HEK293 (cell line): ENCODE data around the gene PTPRJ.

ENCODE experiments used
- CTCF ChIA-PET: fragments of 350-600 bp; formaldehyde crosslinking; extraction: SDS; loops from one replicate; lab custom pipeline; 2021; ENCODE audit warnings: antibody characterized with exemption; lab: Yijun Ruan, JAX
- POLR2A ChIA-PET: fragments of 300-600 bp; formaldehyde crosslinking; extraction: SDS; loops from one replicate; lab custom pipeline; 2020; ENCODE audit warnings: antibody characterized with exemption, inconsistent platforms; lab: Yijun Ruan, JAX
- H3K27ac ChIP-seq: fragments of 200-500 bp; sonication (Bioruptor generic); 2 replicates; pipeline ENCODE4 v1.5.1; 2014; ENCODE audit warnings: low read depth, low read length, control low read depth, inconsistent platforms; ENCODE audit errors: extremely low read depth
- H3K36me3 ChIP-seq, 2 experiments: fragments of 200-500 bp in 1 of 2; sonication (Bioruptor generic) in 1 of 2; 1 replicate in 1 of 2; 2 replicates in 1 of 2; pipeline ENCODE4 v1.5.1; 2014 to 2017; ENCODE audit warnings: inconsistent platforms in 2 of 2, low read length in 2 of 2; ENCODE audit not compliant: control insufficient read depth in 2 of 2, insufficient read depth in 1 of 2
- H3K4me1 ChIP-seq: fragments of 200-500 bp; sonication (Bioruptor generic); 2 replicates; pipeline ENCODE4 v1.5.1; 2014; ENCODE audit warnings: mild to moderate bottlenecking, low read length, inconsistent platforms; ENCODE audit not compliant: control insufficient read depth, insufficient read depth
- H3K4me3 ChIP-seq: 2 replicates; pipeline ENCODE4 v1.5.1; 2011; ENCODE audit warnings: low read depth, mild to moderate bottlenecking, control low read depth, low read length, moderate library complexity
- H3K9me3 ChIP-seq: fragments of 200-500 bp; sonication (Bioruptor generic); 2 replicates; pipeline ENCODE4 v1.5.1; 2014; ENCODE audit warnings: low read depth, low read length, inconsistent platforms; ENCODE audit not compliant: control insufficient read depth, insufficient read depth
- HOXA7 ChIP-seq: sonication (generic); formaldehyde crosslinking; IDR thresholded peaks from 2 replicates; pipeline ENCODE4 v1.8.1; 2022; ENCODE audit warnings: missing genetic modification reagents, borderline replicate concordance
- HOXD13 ChIP-seq: sonication (generic); formaldehyde crosslinking; IDR thresholded peaks from 2 replicates; pipeline ENCODE4 v1.8.0; 2022; ENCODE audit warnings: missing genetic modification reagents, borderline replicate concordance
- KLF16 ChIP-seq: fragments of 450-650 bp; formaldehyde crosslinking; IDR thresholded peaks from 2 replicates; pipeline ENCODE4 v1.5.1; 2017; ENCODE audit warnings: missing biosample characterization, missing genetic modification characterization
- KLF7 ChIP-seq: fragments of 450-650 bp; formaldehyde crosslinking; IDR thresholded peaks from 2 replicates; pipeline ENCODE4 v1.5.1; 2016; ENCODE audit warnings: missing biosample characterization, missing genetic modification characterization, borderline replicate concordance
- OVOL3 ChIP-seq: fragments of 450-650 bp; formaldehyde crosslinking; IDR thresholded peaks from 2 replicates; pipeline ENCODE4 v1.5.1; 2016; ENCODE audit warnings: missing biosample characterization, missing genetic modification characterization
- REPIN1 ChIP-seq: fragments of 450-650 bp; formaldehyde crosslinking; IDR thresholded peaks from 2 replicates; pipeline ENCODE4 v1.5.1; 2017; ENCODE audit warnings: missing biosample characterization, missing genetic modification characterization, low read depth
- ZBTB17 ChIP-seq: fragments of 450-650 bp; formaldehyde crosslinking; IDR thresholded peaks from 2 replicates; pipeline ENCODE4 v1.5.1; 2016; ENCODE audit warnings: missing biosample characterization, missing genetic modification characterization
- ZBTB21 ChIP-seq: fragments of 450-650 bp; formaldehyde crosslinking; IDR thresholded peaks from 2 replicates; pipeline ENCODE4 v1.5.1; 2017; ENCODE audit warnings: missing biosample characterization, missing genetic modification characterization
- ZFP41 ChIP-seq: fragments of 450-650 bp; formaldehyde crosslinking; IDR thresholded peaks from 2 replicates; pipeline ENCODE4 v1.5.1; 2016; ENCODE audit warnings: missing biosample characterization, missing genetic modification characterization, borderline replicate concordance
- ZNF175 ChIP-seq: fragments of 450-650 bp; formaldehyde crosslinking; IDR thresholded peaks from 2 replicates; pipeline ENCODE4 v1.5.1; 2016; ENCODE audit warnings: missing biosample characterization, missing genetic modification characterization
- ZNF274 ChIP-seq, 2 experiments: fragments of 200-500 bp in 1 of 2; fragments of 450-650 bp in 1 of 2; sonication (Bioruptor generic) in 1 of 2; formaldehyde crosslinking in 1 of 2; IDR thresholded peaks; 2 replicates each; pipeline versions ENCODE4 v1.5.1 to v1.6.1; 2014 to 2016; ENCODE audit warnings: borderline replicate concordance in 1 of 2, inconsistent platforms in 1 of 2, low read length in 1 of 2, missing biosample characterization in 1 of 2, missing genetic modification characterization in 1 of 2
- ZNF280C ChIP-seq: fragments of 450-650 bp; formaldehyde crosslinking; IDR thresholded peaks from 2 replicates; pipeline ENCODE4 v1.5.1; 2016; ENCODE audit warnings: missing biosample characterization, missing genetic modification characterization
- ZNF350 ChIP-seq: fragments of 450-650 bp; formaldehyde crosslinking; IDR thresholded peaks from 2 replicates; pipeline ENCODE4 v1.5.0; 2017; ENCODE audit warnings: missing biosample characterization, mild to moderate bottlenecking, missing genetic modification characterization
- ZNF548 ChIP-seq: fragments of 450-650 bp; formaldehyde crosslinking; IDR thresholded peaks from 2 replicates; pipeline ENCODE4 v1.5.1; 2016; ENCODE audit warnings: missing biosample characterization, missing genetic modification characterization
- ZNF555 ChIP-seq: fragments of 450-650 bp; formaldehyde crosslinking; conservative IDR thresholded peaks from 2 replicates; pipeline ENCODE4 v1.5.1; 2017; ENCODE audit warnings: missing biosample characterization, mild to moderate bottlenecking, missing genetic modification characterization, inconsistent platforms
- ZNF558 ChIP-seq: fragments of 450-650 bp; formaldehyde crosslinking; IDR thresholded peaks from 2 replicates; pipeline ENCODE4 v1.5.1; 2016; ENCODE audit warnings: missing biosample characterization, missing genetic modification characterization
- ZNF560 ChIP-seq: fragments of 450-650 bp; formaldehyde crosslinking; IDR thresholded peaks from 2 replicates; pipeline ENCODE4 v1.5.1; 2017; ENCODE audit warnings: missing biosample characterization, missing genetic modification characterization, borderline replicate concordance
- ZNF623 ChIP-seq: fragments of 450-650 bp; formaldehyde crosslinking; IDR thresholded peaks from 2 replicates; pipeline ENCODE4 v1.5.1; 2016; ENCODE audit warnings: missing biosample characterization, missing genetic modification characterization
- ZNF707 ChIP-seq: fragments of 450-650 bp; formaldehyde crosslinking; IDR thresholded peaks from 2 replicates; pipeline ENCODE4 v1.5.1; 2016; ENCODE audit warnings: missing biosample characterization, missing genetic modification characterization
- ZNF785 ChIP-seq: fragments of 450-650 bp; formaldehyde crosslinking; IDR thresholded peaks from 2 replicates; pipeline ENCODE4 v1.5.1; 2016; ENCODE audit warnings: missing biosample characterization, missing genetic modification characterization
- ZNF791 ChIP-seq: fragments of 450-650 bp; formaldehyde crosslinking; IDR thresholded peaks from 2 replicates; pipeline ENCODE4 v1.5.1; 2016; ENCODE audit warnings: missing biosample characterization, missing genetic modification characterization
- TF ChIP-seq, protein P1 (sequence below): fragments of 450-650 bp; formaldehyde crosslinking; IDR thresholded peaks from 2 replicates; pipeline ENCODE4 v1.5.1; 2016; ENCODE audit warnings: missing biosample characterization, missing genetic modification characterization, borderline replicate concordance
- TF ChIP-seq, protein P2 (sequence below): fragments of 450-650 bp; formaldehyde crosslinking; IDR thresholded peaks from 2 replicates; pipeline ENCODE4 v1.5.1; 2016; ENCODE audit warnings: missing biosample characterization, missing genetic modification characterization

PTPRJ gene

GRCh38 chr11:48098024-48098423, 117.7 kb downstream of the PTPRJ start:
- ChIA-PET POLR2A (interaction anchor here (0.6 kb wide), 1 partner anchor 118 kb away, joined by 4 read pairs; the partner anchor contains the start of gene PTPRJ), CTCF (interaction anchor here (2.6 kb wide), 1 partner anchor 163 kb away, joined by 14 read pairs; no protein-coding TSS in a partner anchor)
- no peaks in the 10 kb centered on the region for H3K9me3 ChIP-seq
- no peak overlapping the region for H3K27ac ChIP-seq
- TF ChIP-seq ZNF280C (tag by site-specific recombination) (no peak), ZNF560 (tag by site-specific recombination) (no peak), ZNF791 (tag by site-specific recombination) (no peak), HOXD13 (CRISPR knock-in tag) (no peak), KLF16 (tag by site-specific recombination) (no peak), ZNF707 (tag by site-specific recombination) (no peak)
- TF ChIP-seq, protein P1, sequence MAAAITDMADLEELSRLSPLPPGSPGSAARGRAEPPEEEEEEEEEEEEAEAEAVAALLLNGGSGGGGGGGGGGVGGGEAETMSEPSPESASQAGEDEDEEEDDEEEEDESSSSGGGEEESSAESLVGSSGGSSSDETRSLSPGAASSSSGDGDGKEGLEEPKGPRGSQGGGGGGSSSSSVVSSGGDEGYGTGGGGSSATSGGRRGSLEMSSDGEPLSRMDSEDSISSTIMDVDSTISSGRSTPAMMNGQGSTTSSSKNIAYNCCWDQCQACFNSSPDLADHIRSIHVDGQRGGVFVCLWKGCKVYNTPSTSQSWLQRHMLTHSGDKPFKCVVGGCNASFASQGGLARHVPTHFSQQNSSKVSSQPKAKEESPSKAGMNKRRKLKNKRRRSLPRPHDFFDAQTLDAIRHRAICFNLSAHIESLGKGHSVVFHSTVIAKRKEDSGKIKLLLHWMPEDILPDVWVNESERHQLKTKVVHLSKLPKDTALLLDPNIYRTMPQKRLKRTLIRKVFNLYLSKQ (tag by site-specific recombination): no peak
- H3K4me3 ChIP-seq: no peak overlapping the region
- peaks cover 11% of the 10 kb centered on the region; the same call in 1 of the 2 replicates for H3K4me1 ChIP-seq
- no peaks in the 10 kb centered on the region for H3K36me3 ChIP-seq

GRCh38 chr11:48099916-48100446, 119.6 kb downstream of the PTPRJ start:
- H3K27ac ChIP-seq: no peak overlapping the region
- H3K4me3 ChIP-seq: no peak overlapping the region
- POLR2A ChIA-PET: interaction anchor here (0.5 kb wide), 1 partner anchor 120 kb away, joined by 3 read pairs; no protein-coding TSS in a partner anchor
- peaks cover 9% of the 10 kb centered on the region; the same call in 1 of the 2 replicates for H3K4me1 ChIP-seq
- H3K9me3 ChIP-seq: no peaks in the 10 kb centered on the region
- CTCF ChIA-PET: interaction anchor here (1.3 to 2.3 kb wide), 2 partner anchors 8 to 9 kb away, joined by 4 to 7 read pairs; no protein-coding TSS in a partner anchor
- no peaks in the 10 kb centered on the region for H3K36me3 ChIP-seq
- TF ChIP-seq, protein P1 (tag by site-specific recombination): no peak
- TF ChIP-seq ZNF623 (tag by site-specific recombination): no peak
- no peak for TF ChIP-seq OVOL3 (tag by site-specific recombination)
- no peak for TF ChIP-seq ZNF350 (tag by site-specific recombination)
- no peak for TF ChIP-seq ZBTB21 (tag by site-specific recombination)
- no peak for TF ChIP-seq ZNF555 (tag by site-specific recombination)
- TF ChIP-seq, protein P2, sequence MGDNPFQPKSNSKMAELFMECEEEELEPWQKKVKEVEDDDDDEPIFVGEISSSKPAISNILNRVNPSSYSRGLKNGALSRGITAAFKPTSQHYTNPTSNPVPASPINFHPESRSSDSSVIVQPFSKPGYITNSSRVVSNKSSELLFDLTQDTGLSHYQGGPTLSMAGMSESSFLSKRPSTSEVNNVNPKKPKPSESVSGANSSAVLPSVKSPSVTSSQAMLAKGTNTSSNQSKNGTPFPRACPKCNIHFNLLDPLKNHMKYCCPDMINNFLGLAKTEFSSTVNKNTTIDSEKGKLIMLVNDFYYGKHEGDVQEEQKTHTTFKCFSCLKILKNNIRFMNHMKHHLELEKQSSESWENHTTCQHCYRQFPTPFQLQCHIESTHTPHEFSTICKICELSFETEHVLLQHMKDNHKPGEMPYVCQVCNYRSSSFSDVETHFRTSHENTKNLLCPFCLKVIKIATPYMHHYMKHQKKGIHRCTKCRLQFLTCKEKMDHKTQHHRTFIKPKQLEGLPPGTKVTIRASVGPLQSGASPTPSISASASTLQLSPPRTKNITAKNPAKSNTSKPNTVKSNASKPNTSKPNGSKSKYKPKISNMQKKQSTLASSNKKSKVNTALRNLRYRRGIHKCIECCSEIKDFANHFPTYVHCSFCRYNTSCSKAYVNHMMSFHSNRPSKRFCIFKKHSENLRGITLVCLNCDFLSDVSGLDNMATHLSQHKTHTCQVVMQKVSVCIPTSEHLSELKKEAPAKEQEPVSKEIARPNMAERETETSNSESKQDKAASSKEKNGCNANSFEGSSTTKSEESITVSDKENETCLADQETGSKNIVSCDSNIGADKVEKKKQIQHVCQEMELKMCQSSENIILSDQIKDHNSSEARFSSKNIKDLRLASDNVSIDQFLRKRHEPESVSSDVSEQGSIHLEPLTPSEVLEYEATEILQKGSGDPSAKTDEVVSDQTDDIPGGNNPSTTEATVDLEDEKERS (tag by site-specific recombination): no peak
- TF ChIP-seq ZNF548: no peak
- TF ChIP-seq ZNF175: no peak
- no peak for TF ChIP-seq HOXA7 (CRISPR knock-in tag)
- TF ChIP-seq ZNF785: no peak
- no peak for TF ChIP-seq ZNF558 (tag by site-specific recombination)
- TF ChIP-seq ZFP41 (tag by site-specific recombination): no peak
- no peak for TF ChIP-seq KLF7 (tag by site-specific recombination)
- TF ChIP-seq ZBTB17 (tag by site-specific recombination): no peak
- no peak for TF ChIP-seq REPIN1
- TF ChIP-seq ZNF274 (IDR thresholded peaks at IDR 0.05; ENCODE audit: low read length): no peak
- no peak for TF ChIP-seq ZNF274 (tag by site-specific recombination; IDR thresholded peaks at IDR 0.05; ENCODE audit: borderline replicate concordance)
